ENCODE results near the gene ALK.
A peak's percentile ranks its signal among the peaks of the same experiment; 100 is the strongest.

ALK gene

DNA sequence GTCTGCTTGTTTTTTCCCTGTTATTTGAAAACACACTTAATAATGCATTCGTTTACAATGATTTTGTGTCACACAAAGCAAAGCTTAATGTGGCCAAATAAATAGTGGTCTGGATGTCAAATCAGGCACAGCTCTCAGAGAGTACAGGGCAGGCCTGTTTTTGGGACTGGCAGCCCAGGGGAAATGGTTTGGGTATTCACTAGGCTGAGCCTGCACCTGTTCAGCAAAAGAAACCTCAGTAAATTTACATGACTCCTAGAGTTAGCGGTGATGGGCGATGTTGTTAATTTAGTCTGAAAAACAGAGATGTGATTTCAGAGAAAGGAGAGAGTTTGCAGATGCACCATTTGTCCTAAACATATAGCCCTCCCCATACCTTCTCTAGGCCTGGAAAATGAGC is 197.1 kb downstream of the ALK start:
- no peak for DNase-seq (ENCODE audit: low spot score)
- TF ChIP-seq, protein P1, sequence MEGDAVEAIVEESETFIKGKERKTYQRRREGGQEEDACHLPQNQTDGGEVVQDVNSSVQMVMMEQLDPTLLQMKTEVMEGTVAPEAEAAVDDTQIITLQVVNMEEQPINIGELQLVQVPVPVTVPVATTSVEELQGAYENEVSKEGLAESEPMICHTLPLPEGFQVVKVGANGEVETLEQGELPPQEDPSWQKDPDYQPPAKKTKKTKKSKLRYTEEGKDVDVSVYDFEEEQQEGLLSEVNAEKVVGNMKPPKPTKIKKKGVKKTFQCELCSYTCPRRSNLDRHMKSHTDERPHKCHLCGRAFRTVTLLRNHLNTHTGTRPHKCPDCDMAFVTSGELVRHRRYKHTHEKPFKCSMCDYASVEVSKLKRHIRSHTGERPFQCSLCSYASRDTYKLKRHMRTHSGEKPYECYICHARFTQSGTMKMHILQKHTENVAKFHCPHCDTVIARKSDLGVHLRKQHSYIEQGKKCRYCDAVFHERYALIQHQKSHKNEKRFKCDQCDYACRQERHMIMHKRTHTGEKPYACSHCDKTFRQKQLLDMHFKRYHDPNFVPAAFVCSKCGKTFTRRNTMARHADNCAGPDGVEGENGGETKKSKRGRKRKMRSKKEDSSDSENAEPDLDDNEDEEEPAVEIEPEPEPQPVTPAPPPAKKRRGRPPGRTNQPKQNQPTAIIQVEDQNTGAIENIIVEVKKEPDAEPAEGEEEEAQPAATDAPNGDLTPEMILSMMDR (IDR thresholded peaks at IDR 0.05; ENCODE audit: extremely low read depth, missing control alignments): no peak

- peak; percentile 60 for DNase-seq (ENCODE audit: low spot score)
- TF ChIP-seq, protein P1 (IDR thresholded peaks at IDR 0.05; ENCODE audit: extremely low read depth, missing control alignments): no peak
Measured at GRCh38 chr2:29723255-29724001, 198.0 kb downstream of the ALK start.

- DNase-seq (ENCODE audit: low spot score): no peak
- TF ChIP-seq, protein P1 (IDR thresholded peaks at IDR 0.05; ENCODE audit: extremely low read depth, missing control alignments): no peak
Measured at GRCh38 chr2:29719639-29720038, 201.7 kb downstream of the ALK start.

DNA sequence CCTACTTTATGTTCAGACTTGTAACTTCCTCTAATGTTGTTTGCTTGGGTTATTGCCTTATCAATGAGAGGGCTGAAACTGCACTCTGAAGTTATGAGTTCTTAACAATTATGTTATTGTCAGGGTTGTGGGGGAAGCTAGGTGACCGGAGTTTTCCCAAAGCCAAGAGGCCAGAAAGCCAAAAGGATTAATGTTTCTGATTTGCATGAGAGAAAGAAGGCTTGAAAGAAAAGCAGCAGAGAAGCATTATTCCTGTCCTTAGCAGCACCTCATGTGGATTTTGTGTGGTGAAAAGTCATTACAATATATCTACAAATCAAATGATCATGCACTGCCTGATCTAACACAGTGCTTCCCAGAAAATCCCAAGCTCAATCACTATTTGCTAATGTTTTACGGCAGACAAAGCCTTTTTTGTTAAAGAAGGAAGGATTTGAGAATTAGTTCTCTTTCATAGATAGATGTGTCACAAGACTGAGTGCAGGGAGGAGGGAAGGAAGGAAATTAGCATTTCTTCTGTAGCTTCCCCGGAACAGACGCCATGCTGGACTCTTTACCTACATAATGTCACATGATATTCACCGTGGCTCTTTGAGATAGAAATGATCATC is 203.2 kb downstream of the ALK start:
- TF ChIP-seq, protein P1 (IDR thresholded peaks at IDR 0.05; ENCODE audit: extremely low read depth, missing control alignments): no peak

DNA sequence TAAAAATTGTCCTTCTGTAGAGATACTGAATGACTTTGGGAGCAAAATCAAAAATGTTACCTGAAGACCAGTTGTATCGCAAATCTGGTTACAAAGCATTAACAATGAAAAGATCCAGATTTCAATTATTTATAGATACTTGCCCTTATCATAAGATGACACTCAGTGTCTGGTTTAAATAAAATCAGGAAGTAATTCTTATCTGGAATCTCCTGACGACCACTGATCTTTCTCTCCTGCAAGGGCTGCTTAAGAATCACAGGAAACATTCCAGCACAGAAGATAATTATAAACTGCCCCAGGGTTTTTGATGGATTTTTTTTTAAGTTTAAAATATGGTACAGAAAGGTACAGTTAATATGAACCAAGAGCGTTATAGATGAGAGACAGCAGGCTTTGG is 205.7 kb downstream of the ALK start:
- DNase-seq (ENCODE audit: low spot score): no peak
- TF ChIP-seq, protein P1 (IDR thresholded peaks at IDR 0.05; ENCODE audit: extremely low read depth, missing control alignments): no peak

More for the DNA sequence above, 203.2 kb downstream of the ALK start:
- DNase-seq (ENCODE audit: low spot score): no peak

GRCh38 chr2:29714333-29714732 is 207.1 kb downstream of the ALK start:
- TF ChIP-seq, protein P1 (IDR thresholded peaks at IDR 0.05; ENCODE audit: extremely low read depth, missing control alignments): no peak
- no peak for DNase-seq (ENCODE audit: low spot score)

DNA sequence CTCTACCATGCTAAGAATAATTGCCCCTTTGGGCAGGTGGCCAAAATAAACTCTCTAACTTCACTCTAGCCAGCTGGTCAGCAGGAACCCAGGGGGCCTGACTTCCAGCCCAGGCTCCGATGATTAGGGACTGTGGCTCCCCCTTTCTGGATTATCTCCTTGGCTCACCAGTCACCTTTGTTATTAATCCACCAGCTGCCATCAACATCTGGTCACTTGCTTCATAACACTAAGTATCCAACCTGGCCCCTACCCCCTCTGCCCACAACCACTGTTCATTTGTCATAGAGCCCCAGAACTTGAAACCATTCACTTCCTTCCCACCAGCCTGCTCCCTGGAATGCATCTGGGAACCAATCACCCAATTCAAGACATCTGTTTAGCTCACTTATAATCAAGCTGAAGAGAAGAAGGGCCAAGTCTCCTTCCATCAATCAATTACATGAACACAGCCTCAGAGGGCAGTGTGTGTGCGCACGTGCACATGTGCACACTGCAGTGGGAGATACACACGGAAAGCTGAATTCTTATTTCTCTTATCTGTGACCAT is 215.1 kb downstream of the ALK start:
- no peak for DNase-seq (ENCODE audit: low spot score)
- TF ChIP-seq, protein P1 (IDR thresholded peaks at IDR 0.05; ENCODE audit: extremely low read depth, missing control alignments): no peak

Data from GM20000 (cell line).